IMR-90 (cell line): ENCODE measurements around the gene PRR5. TPM values are rescaled to one million over a fixed set of nuclear protein-coding genes. Genes with fewer than 3 reads are reported as not detected.
A peak's percentile ranks its signal among the peaks of the same experiment; 100 is the strongest.

Source experiments
- ATAC-seq: fragments of 200-7000 bp; cut with Tn5 transposase; 2 replicates; pipeline ENCODE4 v1.9.1; 2020; ENCODE audit warnings: low read depth, mild to moderate bottlenecking, moderate library complexity
- BruUV-seq: library from RNA; stranded (reverse); fragments of 400-500 nt; replicated peaks from 2 replicates; lab custom pipeline; 2021; lab: Mats Ljungman, UMichigan
- CTCF ChIA-PET: fragments of 300-600 bp; formaldehyde crosslinking; extraction: SDS; loops from one replicate; lab custom pipeline; 2021; ENCODE audit warnings: antibody characterized with exemption; lab: Yijun Ruan, JAX
- POLR2A ChIA-PET: fragments of 300-600 bp; sonication (Branson Sonifier 250); formaldehyde crosslinking; loops from one replicate; lab custom pipeline; 2022; ENCODE audit warnings: antibody characterized with exemption; ENCODE audit not compliant: unreplicated experiment; lab: Charles Lee
- DNase-seq: peaks from one replicate; pipeline ENCODE4 v3.0.0; 2013
- H2AFZ ChIP-seq: replicated peaks from 2 replicates; pipeline ENCODE3; 2013; ENCODE audit warnings: low read length, mild to moderate bottlenecking; ENCODE audit not compliant: poor library complexity
- H2AK5ac ChIP-seq: 2 replicates; pipeline ENCODE4 v1.6.1; 2013; ENCODE audit warnings: low read depth, low read length, inconsistent platforms
- H2AK9ac ChIP-seq: replicated peaks from 2 replicates; pipeline ENCODE3; 2013; ENCODE audit warnings: mild to moderate bottlenecking, low read depth, low read length, moderate library complexity; ENCODE audit not compliant: poor library complexity
- H2BK120ac ChIP-seq: 2 replicates; pipeline ENCODE4 v1.6.1; 2013; ENCODE audit warnings: low read depth, low read length, inconsistent platforms
- H2BK15ac ChIP-seq: 3 replicates; pipeline ENCODE4 v1.6.1; 2013; ENCODE audit warnings: low read depth, low read length, inconsistent platforms
- H2BK20ac ChIP-seq: 2 replicates; pipeline ENCODE4 v1.6.1; 2013; ENCODE audit warnings: low read depth, mild to moderate bottlenecking, inconsistent platforms, low read length, moderate library complexity
- H2BK5ac ChIP-seq: 2 replicates; pipeline ENCODE4 v1.6.1; 2013; ENCODE audit warnings: mild to moderate bottlenecking, low read depth, low read length, inconsistent platforms; ENCODE audit not compliant: poor library complexity, severe bottlenecking
- H3K14ac ChIP-seq: replicated peaks from 2 replicates; pipeline ENCODE4 v1.6.1; 2013; ENCODE audit warnings: low read depth, low read length, inconsistent platforms
- H3K18ac ChIP-seq: 2 replicates; pipeline ENCODE4 v1.6.1; 2013; ENCODE audit warnings: low read depth, low read length, control low read depth
- H3K23ac ChIP-seq: 2 replicates; pipeline ENCODE4 v1.6.1; 2013; ENCODE audit warnings: low read depth, low read length, inconsistent platforms
- H3K27ac ChIP-seq: 2 replicates; pipeline ENCODE4 v1.5.1; 2013; ENCODE audit warnings: mild to moderate bottlenecking, control low read depth, low read length; ENCODE audit not compliant: insufficient read depth
- H3K27me3 ChIP-seq: 2 replicates; pipeline ENCODE4 v1.6.1; 2013; ENCODE audit warnings: low read length; ENCODE audit not compliant: control insufficient read depth, insufficient read depth
- H3K36me3 ChIP-seq: 2 replicates; pipeline ENCODE4 v1.6.1; 2013; ENCODE audit warnings: low read length, mixed read lengths; ENCODE audit not compliant: control insufficient read depth, insufficient read depth
- H3K4ac ChIP-seq: 2 replicates; pipeline ENCODE4 v1.6.1; 2013; ENCODE audit warnings: low read depth, low read length, inconsistent platforms
- H3K4me1 ChIP-seq: 2 replicates; pipeline ENCODE4 v1.6.1; 2013; ENCODE audit warnings: low read length, mixed read lengths; ENCODE audit not compliant: control insufficient read depth, insufficient read depth
- H3K4me2 ChIP-seq: 2 replicates; pipeline ENCODE4 v1.6.1; 2013; ENCODE audit warnings: low read depth, mild to moderate bottlenecking, control low read depth, low read length, moderate library complexity
- H3K4me3 ChIP-seq: 2 replicates; pipeline ENCODE4 v1.5.1; 2013; ENCODE audit warnings: low read depth, mild to moderate bottlenecking, control low read depth, low read length, moderate library complexity; ENCODE audit not compliant: insufficient read depth
- H3K56ac ChIP-seq: 2 replicates; pipeline ENCODE4 v1.6.1; 2013; ENCODE audit warnings: low read length, inconsistent platforms; ENCODE audit not compliant: insufficient read depth; ENCODE audit errors: extremely low read depth
- H3K79me1 ChIP-seq, 2 experiments: 2 replicates each; pipeline ENCODE4 v1.6.1; 2013; ENCODE audit warnings: low read length in 2 of 2, inconsistent platforms in 1 of 2, low read depth in 1 of 2
- H3K9ac ChIP-seq: 2 replicates; pipeline ENCODE4 v1.6.1; 2013; ENCODE audit warnings: low read depth, low read length, control low read depth
- H3K9me1 ChIP-seq: 2 replicates; pipeline ENCODE4 v1.6.1; 2013; ENCODE audit warnings: low read length, inconsistent platforms; ENCODE audit not compliant: insufficient read depth
- H3K9me3 ChIP-seq: 2 replicates; pipeline ENCODE4 v1.6.1; 2013; ENCODE audit warnings: low read length; ENCODE audit not compliant: control insufficient read depth, insufficient read depth
- H4K20me1 ChIP-seq: 2 replicates; pipeline ENCODE4 v1.6.1; 2013; ENCODE audit warnings: low read length, inconsistent platforms; ENCODE audit not compliant: insufficient read depth
- H4K5ac ChIP-seq: 2 replicates; pipeline ENCODE4 v1.6.1; 2013; ENCODE audit warnings: mild to moderate bottlenecking, low read depth, low read length, control low read depth
- H4K8ac ChIP-seq, 2 experiments: 2 replicates each; pipeline ENCODE4 v1.6.1; 2013; ENCODE audit warnings: low read depth in 2 of 2, low read length in 2 of 2, control low read depth in 1 of 2, inconsistent platforms in 1 of 2
- H4K91ac ChIP-seq: 2 replicates; pipeline ENCODE4 v1.6.1; 2013; ENCODE audit warnings: low read depth, low read length, inconsistent platforms; ENCODE audit not compliant: insufficient read depth
- BHLHE40 ChIP-seq: fragments of 150-350 bp; IDR thresholded peaks from 2 replicates; pipeline ENCODE4 v1.6.1; 2016; ENCODE audit warnings: mild to moderate bottlenecking, low read depth, low read length
- CEBPB ChIP-seq: IDR thresholded peaks from 2 replicates; pipeline ENCODE4 v1.6.1; 2012; ENCODE audit warnings: low read depth, low read length, improper control_type of control experiment
- CHD1 ChIP-seq: IDR thresholded peaks from 2 replicates; pipeline ENCODE4 v1.6.1; 2012; ENCODE audit warnings: low read depth, low read length, improper control_type of control experiment
- CTCF ChIP-seq: conservative IDR thresholded peaks from 2 replicates; pipeline ENCODE4 v1.5.1; 2012; ENCODE audit warnings: mild to moderate bottlenecking, low read depth, low read length, improper control_type of control experiment
- ELK1 ChIP-seq: fragments of 150-350 bp; IDR thresholded peaks from 2 replicates; pipeline ENCODE4 v1.6.1; 2016; ENCODE audit warnings: low read depth, mild to moderate bottlenecking, low read length, moderate library complexity, borderline replicate concordance
- FOS ChIP-seq: fragments of 150-350 bp; IDR thresholded peaks from 2 replicates; pipeline ENCODE4 v1.6.1; 2016; ENCODE audit warnings: low read depth, low read length
- MAFK ChIP-seq: IDR thresholded peaks from 2 replicates; pipeline ENCODE4 v1.6.1; 2012; ENCODE audit warnings: low read depth, low read length, improper control_type of control experiment
- MAZ ChIP-seq: IDR thresholded peaks from 2 replicates; pipeline ENCODE4 v1.6.1; 2012; ENCODE audit warnings: low read depth, mild to moderate bottlenecking, low read length, improper control_type of control experiment, moderate library complexity, borderline replicate concordance
- MXI1 ChIP-seq: IDR thresholded peaks from 2 replicates; pipeline ENCODE4 v1.6.1; 2012; ENCODE audit warnings: low read depth, mild to moderate bottlenecking, low read length, moderate library complexity, borderline replicate concordance
- NFE2L2 ChIP-seq: fragments of 150-350 bp; IDR thresholded peaks from 2 replicates; pipeline ENCODE4 v1.6.1; 2016; ENCODE audit warnings: low read depth, mild to moderate bottlenecking, low read length
- POLR2A ChIP-seq: IDR thresholded peaks from 2 replicates; pipeline ENCODE4 v1.6.1; 2012; ENCODE audit warnings: mild to moderate bottlenecking, low read depth, low read length
- RAD21 ChIP-seq: IDR thresholded peaks from 2 replicates; pipeline ENCODE4 v1.6.1; 2012; ENCODE audit warnings: low read length, improper control_type of control experiment
- RCOR1 ChIP-seq: IDR thresholded peaks from 2 replicates; pipeline ENCODE4 v1.6.1; 2012; ENCODE audit warnings: mild to moderate bottlenecking, low read length, improper control_type of control experiment; ENCODE audit not compliant: insufficient replicate concordance
- RFX5 ChIP-seq: IDR thresholded peaks from 2 replicates; pipeline ENCODE4 v1.8.0; 2012; ENCODE audit warnings: low read depth, mild to moderate bottlenecking, low read length, moderate library complexity
- SMC3 ChIP-seq: fragments of 150-350 bp; IDR thresholded peaks from 2 replicates; pipeline ENCODE4 v1.6.1; 2016; ENCODE audit warnings: low read depth, mild to moderate bottlenecking, antibody characterized with exemption, low read length, moderate library complexity
- USF2 ChIP-seq: fragments of 150-350 bp; IDR thresholded peaks from 2 replicates; pipeline ENCODE4 v1.6.1; 2017; ENCODE audit warnings: mild to moderate bottlenecking, antibody characterized with exemption, low read length, low read depth
- WGBS, 2 experiments: methylation state at CpG; one replicate each; pipeline versions ENCODE4 v1.1.5 to v1.1.7; 2013; ENCODE audit warnings: missing lambda C conversion rate in 2 of 2; ENCODE audit not compliant: insufficient read length in 1 of 2; ENCODE audit errors: extremely low coverage in 2 of 2; 5-methylcytosine and 5-hydroxymethylcytosine counted together
- dilution Hi-C: fragments of 300-500 bp; cut with HindIII; formaldehyde crosslinking; loops from one replicate; pipeline ENCODE4 v1.14.3; 2018; ENCODE audit warnings: low sequenced_read_pairs; ENCODE audit not compliant: unreplicated experiment
- in situ Hi-C: fragments of 300-500 bp; cut with MboI; formaldehyde crosslinking; loops from 3 replicates; pipeline ENCODE4 v1.14.3; 2019; ENCODE audit warnings: low sequenced_read_pairs, inconsistent platforms, mixed read lengths
- intact Hi-C: fragments of 100-400 bp; cut with micrococcal nuclease; formaldehyde crosslinking; loops from 2 replicates; pipeline ENCODE4 v1.10.0; 2022
- polyA plus RNA-seq, 3 experiments: library from polyadenylated mRNA; depleted of rRNA; stranded (reverse); fragments of >200 nt; gene quantifications; 2 replicates each; pipeline ENCODE4 v1.2.3, GENCODE V29; 2012; ENCODE audit warnings: low replicate concordance in 1 of 3
- total RNA-seq: library from RNA; depleted of rRNA; stranded (reverse); fragments of >200 nt; gene quantifications from 2 replicates; pipeline ENCODE4 v1.2.3, GENCODE V29; 2012

The PRR5 gene
- total and polyA plus RNA-seq, 2 of the 4 experiments (the other 2 are of a cell fraction), result 8.1 to 24.3 TPM

GRCh38 chr22:44740307-44740706, 38.3 kb downstream of the PRR5 start:
- ATAC-seq (no peak), DNase-seq (no peak)
- Histone ChIP-seq H3K4ac (peak overlapping the region; percentile 64; the same call in 1 of the 2 replicates), H4K20me1 (peaks cover 3% of the 10 kb centered on the region), H2BK15ac (no peak overlapping the region), H3K4me1 (peaks cover 34% of the 10 kb centered on the region), H3K9me3 (no peaks in the 10 kb centered on the region), H3K4me3 (no peak overlapping the region), H2AFZ (peak overlapping the region; percentile 11), H3K79me1 (no peaks in the 10 kb centered on the region), H2BK5ac (no peak overlapping the region), H2BK120ac (peak overlapping the region; percentile 81), H3K27ac (no peak overlapping the region; the same call in 1 of the 2 replicates), H3K4me2 (no peak overlapping the region), H3K9me1 (peaks cover 16% of the 10 kb centered on the region), H4K5ac (no peak overlapping the region), H3K23ac (no peak overlapping the region), H2BK20ac (peak overlapping the region; percentile 78), H2AK9ac (peak overlapping the region; percentile 76), H4K8ac (peak overlapping the region in 1 of 2 experiments; percentile 63; a peak in 1 of 4 replicates), H3K56ac (no peak overlapping the region), H3K18ac (peak overlapping the region; percentile 33; the same call in 1 of the 2 replicates), H4K91ac (peak overlapping the region; percentile 62), H3K14ac (peak overlapping the region; percentile 63; the same call in 1 of the 2 replicates), H3K36me3 (no peaks in the 10 kb centered on the region), H3K27me3 (no peaks in the 10 kb centered on the region), H3K9ac (no peak overlapping the region), H2AK5ac (peak overlapping the region; percentile 56)
- no TSS peak for BruUV-seq
- dilution Hi-C loops, result no loop called here
- intact Hi-C loops, result no loop called here
- WGBS, 2 experiments, result 72% methylated on average over 5 of the region's 17 CpGs; no CpG with 5 or more reads in 1 of the 2 experiments
- CTCF ChIA-PET, result no interaction called here
- TF ChIP-seq RCOR1 (no peak), CTCF (no peak), RFX5 (no peak), ELK1 (no peak), CEBPB (no peak), MAZ (no peak), RAD21 (no peak), FOS (no peak), USF2 (no peak), POLR2A (no peak), SMC3 (no peak), NFE2L2 (no peak), MAFK (no peak), CHD1 (no peak), MXI1 (no peak), BHLHE40 (no peak)
- POLR2A ChIA-PET, result no interaction called here
- in situ Hi-C loops, result no loop called here
